NCI-H1694 (cell line): Measurements from ENCODE around the gene ABCC6.
"Not testable (repeated sequence)": the region's sequence is repeated elsewhere in the genome, so short reads cannot be mapped to it uniquely, and the experiment has no call there.

ENCODE experiments used
- DNase-seq: peaks from one replicate; lab custom pipeline; 2025; lab: John Stamatoyannopoulos, UW

ABCC6 gene

GRCh38 chr16:16190546-16190945, 32.7 kb downstream of the ABCC6 start:
- DNase-seq, result no peak

- DNase-seq, result no peak
These were observed 33.5 kb downstream of the ABCC6 start for GRCh38 chr16:16189842-16190241.

GRCh38 chr16:16188827-16189226, 34.5 kb downstream of the ABCC6 start:
- no peak for DNase-seq

DNA sequence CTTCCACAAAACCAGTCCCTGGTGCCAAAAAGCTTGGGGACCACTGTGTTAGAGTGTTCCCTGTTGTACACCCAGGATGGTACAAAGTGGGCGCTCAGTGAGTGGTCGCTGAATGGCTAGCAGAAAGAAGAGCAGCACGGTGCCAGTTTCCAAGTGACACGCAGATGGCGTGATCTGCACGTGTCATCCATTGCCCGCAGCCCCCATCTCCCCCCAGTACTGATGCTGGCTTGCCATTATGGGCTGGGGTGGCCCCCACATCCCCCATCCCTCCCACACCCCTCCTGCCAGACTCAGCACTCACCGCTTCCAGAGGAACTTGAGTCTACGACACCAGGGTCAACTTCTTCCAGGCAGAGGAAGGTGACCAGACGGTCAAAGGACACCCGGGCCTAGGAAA, 36.5 kb downstream of the ABCC6 start:
- no peak for DNase-seq

GRCh38 chr16:16185095-16185494, 38.2 kb downstream of the ABCC6 start:
- no peak for DNase-seq

GRCh38 chr16:16184594-16184993, 38.7 kb downstream of the ABCC6 start:
- no peak for DNase-seq

DNA sequence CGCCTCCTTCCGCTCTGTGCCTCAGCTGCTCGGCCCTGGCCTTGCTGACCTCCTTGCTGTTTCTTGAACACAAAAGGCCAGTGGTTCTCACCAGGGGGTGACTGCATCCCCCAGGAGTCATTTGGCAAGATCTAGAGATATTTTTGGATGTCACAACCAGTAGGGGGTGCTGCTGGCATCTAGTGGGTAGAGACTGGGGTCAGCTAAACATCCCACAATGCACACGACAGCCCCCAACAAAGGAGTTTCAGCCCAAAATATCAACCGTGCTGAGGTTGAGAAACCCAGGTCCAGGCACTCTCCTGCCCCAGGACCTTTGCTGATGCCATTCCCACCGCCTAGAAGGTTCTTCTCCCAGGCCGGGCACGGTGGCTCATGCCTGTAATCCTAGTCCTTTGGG, 39.7 kb downstream of the ABCC6 start:
- no peak for DNase-seq

- no peak for DNase-seq
These were observed 40.4 kb downstream of the ABCC6 start for GRCh38 chr16:16182918-16183317.

DNA sequence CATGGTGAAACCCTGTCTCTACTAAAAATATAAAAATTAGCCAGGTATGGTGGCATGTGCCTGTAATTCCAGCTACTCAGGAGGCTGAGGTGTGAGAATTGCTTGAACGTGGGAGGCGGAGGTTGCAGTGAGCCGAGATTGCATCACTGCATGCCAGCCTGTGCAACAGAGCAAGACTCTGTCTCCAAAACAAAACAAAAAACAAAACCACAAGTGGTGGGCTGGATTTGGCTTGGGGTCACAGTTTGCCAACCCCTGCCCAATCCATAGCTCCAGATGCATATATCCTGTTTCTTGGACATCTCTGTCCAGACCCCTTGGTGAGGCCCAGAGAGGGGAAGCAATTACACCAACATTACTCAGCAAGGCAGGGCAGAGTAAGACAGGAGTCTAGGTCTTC, 41.5 kb downstream of the ABCC6 start:
- DNase-seq, result not testable (repeated sequence)

GRCh38 chr16:16178455-16179162, 44.7 kb downstream of the ABCC6 start:
- no peak for DNase-seq

DNA sequence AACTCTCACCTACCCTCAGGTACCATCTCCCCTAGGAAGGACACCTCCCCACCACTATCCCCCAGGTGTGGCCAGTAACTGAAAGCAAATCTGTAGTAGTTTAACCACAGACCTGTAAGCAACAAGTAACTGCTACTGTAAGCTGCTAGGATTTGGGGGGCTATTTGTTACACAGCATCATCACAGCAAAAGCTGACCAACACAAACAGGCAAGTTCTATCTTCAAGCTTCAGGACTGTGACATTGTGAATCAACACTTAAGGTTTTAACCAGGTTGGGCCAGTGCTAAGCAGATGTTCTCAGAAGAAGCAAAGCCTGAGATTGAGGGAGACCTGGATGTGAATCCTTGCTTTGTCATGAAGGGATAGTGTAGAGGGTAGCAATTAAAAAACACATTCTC, 47.0 kb downstream of the ABCC6 start:
- no peak for DNase-seq

- DNase-seq, result no peak
These were observed 48.0 kb downstream of the ABCC6 start for GRCh38 chr16:16175296-16175695.

- DNase-seq, result no peak
These were observed 50.3 kb downstream of the ABCC6 start for GRCh38 chr16:16172991-16173390.

DNA sequence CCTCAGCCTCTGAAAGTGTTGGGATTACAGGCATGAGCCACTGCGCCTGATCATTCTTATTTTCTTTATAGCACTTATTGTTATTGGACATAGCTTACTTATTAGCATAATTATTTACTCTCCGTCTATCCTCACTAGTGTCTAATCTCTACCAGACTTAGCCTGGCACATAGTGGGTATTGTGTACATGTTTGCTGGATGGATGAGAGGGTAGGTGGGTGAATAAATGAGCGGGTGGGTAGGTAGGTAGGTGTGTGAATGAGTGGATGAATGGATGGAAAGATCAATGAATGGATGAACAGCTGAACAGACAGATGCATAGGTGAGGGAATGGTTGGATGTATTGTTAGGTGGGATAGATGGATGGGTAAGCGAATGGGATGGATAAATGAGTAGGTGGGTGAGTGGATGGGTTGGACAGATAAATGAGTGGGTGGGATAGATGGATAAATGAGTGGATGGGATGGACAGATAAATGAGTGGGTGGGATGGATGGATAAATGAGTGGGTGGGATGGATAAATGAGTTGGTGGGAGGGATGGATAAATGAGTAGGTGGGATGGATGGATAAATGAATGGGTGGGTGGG, 51.9 kb downstream of the ABCC6 start:
- no peak for DNase-seq

DNA sequence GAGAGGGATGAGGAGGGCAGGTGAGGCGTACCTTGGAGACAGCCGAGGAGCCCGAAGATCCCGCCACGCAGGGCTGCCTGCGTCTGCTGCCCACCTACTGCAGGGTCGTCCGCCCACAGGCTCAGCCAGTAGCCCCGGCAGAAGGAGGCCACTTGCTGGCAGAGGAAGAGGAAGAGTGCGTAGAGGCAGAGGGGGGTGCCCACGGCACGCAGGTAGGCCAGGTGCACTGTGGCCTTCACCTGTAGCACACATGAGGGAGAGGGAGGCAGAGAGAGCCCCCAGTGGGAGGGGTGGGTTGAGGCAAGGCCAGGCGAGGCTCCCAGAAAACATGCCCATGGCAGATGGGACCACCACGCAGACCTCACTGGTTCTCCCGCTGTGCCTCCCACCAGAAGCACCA, 53.7 kb downstream of the ABCC6 start:
- DNase-seq, result no peak

- no peak for DNase-seq
These were observed 54.9 kb downstream of the ABCC6 start for GRCh38 chr16:16168431-16168830.

DNA sequence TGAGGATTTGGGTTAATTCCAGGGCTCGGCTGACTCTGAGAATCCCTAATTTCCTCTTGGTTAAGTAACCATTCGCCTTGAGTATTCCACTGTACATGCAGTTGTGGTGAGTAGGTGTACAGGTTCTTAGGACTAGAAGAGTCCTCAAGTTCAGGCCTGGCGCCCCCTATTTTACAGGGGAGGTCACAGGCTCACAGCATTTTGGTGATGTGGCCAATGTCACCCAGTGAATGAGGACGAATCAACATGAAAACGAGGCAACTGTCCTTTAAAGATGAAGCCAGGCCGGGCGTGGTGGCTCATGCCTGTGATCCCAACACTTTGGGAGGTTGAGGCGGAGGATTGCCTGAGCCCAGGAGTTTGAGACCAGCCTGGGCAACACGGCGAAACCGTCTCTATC, 55.4 kb downstream of the ABCC6 start:
- no peak for DNase-seq

GRCh38 chr16:16166949-16167348, 56.3 kb downstream of the ABCC6 start:
- DNase-seq, result no peak

DNA sequence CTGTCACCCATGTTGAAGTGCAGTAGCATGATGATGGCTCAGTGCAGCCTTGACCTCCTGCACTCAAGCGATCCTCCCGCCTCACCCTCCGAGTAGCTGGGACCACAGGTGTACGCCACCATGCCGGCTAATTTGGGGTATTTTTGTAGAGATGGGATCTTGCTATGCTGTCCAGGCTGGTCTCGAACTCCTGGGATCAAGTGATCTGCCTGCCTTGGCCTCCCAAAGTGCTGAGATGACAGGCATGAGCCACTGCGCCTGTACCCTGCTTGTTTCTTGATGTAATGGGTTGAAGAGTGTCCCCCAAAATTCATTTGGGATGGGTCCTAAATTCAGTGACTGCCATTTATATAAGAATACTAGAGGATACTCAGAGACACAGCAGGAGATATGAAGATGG, 57.2 kb downstream of the ABCC6 start:
- no peak for DNase-seq

DNA sequence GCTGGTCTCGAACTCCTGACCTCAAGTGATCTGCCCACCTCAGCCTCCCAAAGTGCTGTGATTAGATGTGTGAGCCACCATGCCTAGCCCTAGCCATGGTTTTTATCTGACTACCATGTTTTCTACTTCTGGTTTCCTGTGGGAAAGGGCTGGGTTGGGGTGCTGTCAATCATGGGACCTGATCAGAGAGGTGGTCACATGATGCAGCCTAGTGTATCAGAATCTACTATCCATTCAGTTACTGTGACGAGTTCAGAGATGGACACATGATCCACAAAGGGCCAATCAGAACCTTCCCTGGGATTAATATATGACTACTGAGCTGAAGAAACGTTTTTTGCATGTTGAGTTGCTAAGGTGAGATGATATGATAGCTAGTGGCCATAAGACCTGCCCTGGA, 59.1 kb downstream of the ABCC6 start:
- no peak for DNase-seq

DNA sequence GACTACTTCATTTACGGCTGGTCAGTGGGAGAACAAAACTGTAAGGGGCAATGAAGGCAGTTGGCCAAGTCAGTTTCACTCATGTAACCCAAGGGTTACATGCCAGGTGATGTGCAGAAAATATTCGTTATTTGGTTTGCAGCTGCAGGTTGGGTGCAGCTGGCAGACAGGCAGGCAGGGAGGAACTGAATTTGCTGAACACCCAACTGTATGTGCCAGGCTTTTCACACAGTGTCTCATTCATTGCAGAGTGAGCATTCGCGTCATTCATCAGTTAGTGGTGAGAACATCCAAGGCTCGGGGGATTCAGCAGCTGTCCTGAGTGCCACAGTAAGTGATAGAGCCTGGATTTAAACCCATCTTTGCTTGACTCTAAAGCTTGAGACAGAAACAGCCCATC, 59.7 kb downstream of the ABCC6 start:
- DNase-seq, result no peak

DNA sequence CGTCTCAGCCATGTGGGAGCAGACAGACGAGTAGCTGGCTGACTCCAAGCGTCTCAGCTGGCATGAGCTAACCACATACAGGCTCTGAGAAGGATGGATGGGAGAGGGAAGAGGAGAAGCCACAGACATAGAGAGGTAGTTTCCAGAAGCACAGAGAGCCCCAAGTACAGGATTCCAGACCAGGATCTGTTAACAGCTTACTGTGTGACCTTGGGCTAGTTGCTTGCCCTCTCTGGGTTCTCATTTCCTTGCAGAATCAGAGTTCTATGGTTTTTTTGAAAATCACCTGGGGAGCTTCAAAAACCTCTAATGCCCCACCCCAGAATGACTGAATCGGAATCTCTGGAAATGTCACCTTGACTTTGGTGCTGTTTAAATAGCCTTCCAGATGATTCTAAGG, 60.2 kb downstream of the ABCC6 start:
- no peak for DNase-seq

DNA sequence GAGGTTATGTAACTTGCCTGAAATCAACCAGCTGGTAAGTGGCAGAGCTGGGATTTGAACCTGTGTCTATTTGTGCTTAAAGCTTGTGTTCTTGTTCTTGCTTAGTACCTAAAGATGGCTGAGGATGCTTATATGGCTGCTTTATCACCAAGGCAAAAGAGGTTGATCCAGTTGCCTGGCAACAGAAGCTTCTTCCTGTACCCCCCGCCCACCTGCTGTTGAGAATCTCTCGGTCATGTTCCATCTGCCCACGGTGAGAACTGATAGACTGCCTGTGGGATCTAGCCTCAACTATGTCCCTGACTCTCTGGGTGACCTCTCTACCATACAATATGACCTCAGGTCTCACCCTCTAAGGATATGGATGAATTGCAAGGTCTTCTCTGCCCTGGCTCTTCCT, 60.7 kb downstream of the ABCC6 start:
- no peak for DNase-seq

DNA sequence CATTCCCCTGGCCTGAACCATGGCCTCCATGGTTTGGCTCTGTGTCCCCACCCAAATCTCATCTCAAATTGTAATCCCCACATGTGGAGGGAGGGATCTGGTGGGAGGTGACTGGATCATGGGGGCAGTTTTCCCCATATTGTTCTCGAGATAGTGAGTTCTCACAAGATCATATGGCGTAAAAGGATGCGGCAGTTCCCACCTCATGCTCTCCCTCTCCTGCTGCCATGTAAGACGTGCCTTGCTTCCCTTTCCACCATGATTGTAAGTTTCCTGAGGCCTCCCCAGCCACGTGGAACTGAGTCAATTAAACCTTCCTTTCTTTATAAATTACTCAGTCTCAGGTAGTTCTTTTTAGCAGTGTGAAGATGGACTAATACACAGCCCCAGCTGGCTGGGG, 61.5 kb downstream of the ABCC6 start:
- not testable (repeated sequence) for DNase-seq
